Measurements from ENCODE around the gene RPTOR.

Gene RPTOR

GRCh38 chr17:80837711-80838110 lies 293.1 kb downstream of the RPTOR start:
- FAIRE-seq, result no peak

GRCh38 chr17:80838311-80839025 lies 293.8 kb downstream of the RPTOR start:
- FAIRE-seq, result no peak

GRCh38 chr17:80839026-80839345 lies 294.3 kb downstream of the RPTOR start:
- FAIRE-seq, result no peak

GRCh38 chr17:80839511-80839941 lies 294.9 kb downstream of the RPTOR start:
- FAIRE-seq, result no peak

GRCh38 chr17:80839970-80840369 lies 295.3 kb downstream of the RPTOR start:
- FAIRE-seq, result no peak

GRCh38 chr17:80842456-80843013 lies 297.9 kb downstream of the RPTOR start:
- no peak for FAIRE-seq

GRCh38 chr17:80843741-80844156 lies 299.1 kb downstream of the RPTOR start:
- no peak for FAIRE-seq

GRCh38 chr17:80844418-80844990 lies 299.9 kb downstream of the RPTOR start:
- FAIRE-seq, result no peak

- no peak for FAIRE-seq
These were observed 300.6 kb downstream of the RPTOR start for GRCh38 chr17:80845069-80845862.

- FAIRE-seq, result no peak
These were observed 301.4 kb downstream of the RPTOR start for GRCh38 chr17:80845863-80846671.

GRCh38 chr17:80846932-80847331 lies 302.3 kb downstream of the RPTOR start:
- FAIRE-seq, result no peak

- FAIRE-seq, result no peak
These were observed 303.0 kb downstream of the RPTOR start for GRCh38 chr17:80847496-80848230.

GRCh38 chr17:80848449-80849102 lies 303.9 kb downstream of the RPTOR start:
- FAIRE-seq, result no peak

- FAIRE-seq, result no peak
These were observed 304.5 kb downstream of the RPTOR start for GRCh38 chr17:80849119-80849518.

- FAIRE-seq, result no peak
These were observed 305.5 kb downstream of the RPTOR start for GRCh38 chr17:80850109-80850508.

- FAIRE-seq, result no peak
These were observed 306.2 kb downstream of the RPTOR start for GRCh38 chr17:80850817-80851216.

- FAIRE-seq, result no peak
These were observed 306.8 kb downstream of the RPTOR start for GRCh38 chr17:80851277-80851925.

- FAIRE-seq, result no peak
These were observed 307.9 kb downstream of the RPTOR start for GRCh38 chr17:80852476-80853015.

- no peak for FAIRE-seq
These were observed 308.4 kb downstream of the RPTOR start for GRCh38 chr17:80853076-80853475.

GRCh38 chr17:80854220-80854619 lies 309.6 kb downstream of the RPTOR start:
- no peak for FAIRE-seq

All from endometrium (tissue), 2 donors.